ENCODE data around the gene R3HDML.

R3HDML gene

DNA sequence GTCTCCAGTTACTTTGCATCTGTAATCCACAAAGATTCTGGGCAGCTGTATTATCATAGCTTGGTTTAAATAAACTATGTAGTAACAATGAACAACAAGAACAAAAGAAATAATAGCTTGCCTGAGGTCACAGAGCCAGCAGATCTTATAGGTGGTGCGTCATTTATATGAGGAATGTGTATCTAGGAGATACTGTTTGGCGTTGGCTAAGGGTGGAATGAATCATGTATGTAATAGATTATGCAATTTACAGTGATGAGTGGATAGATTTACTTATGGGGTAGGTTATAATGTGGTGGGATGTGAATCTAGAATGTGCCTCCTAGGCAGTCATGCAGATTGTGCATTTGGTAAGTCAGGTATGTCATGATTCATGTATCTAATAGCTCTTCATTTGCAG, 61.5 kb downstream of the R3HDML start:
- DNase-seq (ENCODE audit: low read depth in 1 of 2, low spot score in 1 of 2) = no peak

DNA sequence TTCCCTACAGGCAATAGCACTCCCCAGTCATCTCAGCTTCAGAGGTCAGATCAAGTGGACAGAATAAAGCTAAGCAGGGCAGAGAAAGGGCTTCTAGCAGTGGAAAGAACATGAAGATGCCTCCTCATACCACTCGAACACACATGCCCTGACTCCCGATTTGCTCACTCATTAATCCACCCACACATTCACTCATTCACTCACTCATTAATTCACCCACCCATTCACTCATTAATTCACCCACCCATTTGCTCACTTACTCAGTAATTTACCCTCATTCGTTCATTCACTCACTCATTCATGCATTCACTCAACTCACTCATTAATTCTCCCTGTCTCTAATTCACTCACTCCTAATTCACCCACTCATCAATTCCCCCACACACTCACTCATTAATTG, 62.6 kb downstream of the R3HDML start:
- no peak for DNase-seq (ENCODE audit: low read depth in 1 of 2, low spot score in 1 of 2)

GRCh38 chr20:44400671-44400969, 63.8 kb downstream of the R3HDML start:
- no peak for DNase-seq (ENCODE audit: low read depth in 1 of 2, low spot score in 1 of 2)
